GM04503 (cell line): ENCODE measurements around the gene CCDC121.
"Not testable (repeated sequence)": the region's sequence is repeated elsewhere in the genome, so short reads cannot be mapped to it uniquely, and the experiment has no call there.

Experiments
- DNase-seq: peaks from one replicate; pipeline ENCODE4 v3.0.0-alpha.2; 2012; ENCODE audit warnings: low read depth

CCDC121 gene

DNA sequence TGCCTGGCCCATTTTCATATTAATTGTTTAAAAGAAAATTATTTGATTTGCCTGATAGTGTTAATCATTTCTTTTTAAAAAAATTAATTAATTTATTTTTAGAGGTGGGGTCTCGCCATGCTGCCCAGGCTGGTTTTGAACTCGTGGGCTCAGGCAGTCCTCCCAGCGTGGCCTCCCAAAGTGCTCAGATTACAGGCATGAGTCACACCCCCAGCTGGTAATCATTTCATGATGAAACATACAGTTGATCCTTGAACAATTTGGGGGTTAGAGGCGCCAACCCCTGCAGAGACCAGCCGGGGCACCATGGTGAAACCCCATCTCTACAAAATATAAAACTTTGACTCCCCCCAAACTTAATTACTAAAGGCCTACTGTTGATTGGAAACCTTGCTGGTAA, 8.0 kb upstream of the CCDC121 start:
- no peak for DNase-seq

- no peak for DNase-seq
Observed at GRCh38 chr2:27634291-27634690, 5.5 kb upstream of the CCDC121 start.

- DNase-seq: not testable (repeated sequence)
Observed at GRCh38 chr2:27630257-27630656, 1.4 kb upstream of the CCDC121 start.

DNA sequence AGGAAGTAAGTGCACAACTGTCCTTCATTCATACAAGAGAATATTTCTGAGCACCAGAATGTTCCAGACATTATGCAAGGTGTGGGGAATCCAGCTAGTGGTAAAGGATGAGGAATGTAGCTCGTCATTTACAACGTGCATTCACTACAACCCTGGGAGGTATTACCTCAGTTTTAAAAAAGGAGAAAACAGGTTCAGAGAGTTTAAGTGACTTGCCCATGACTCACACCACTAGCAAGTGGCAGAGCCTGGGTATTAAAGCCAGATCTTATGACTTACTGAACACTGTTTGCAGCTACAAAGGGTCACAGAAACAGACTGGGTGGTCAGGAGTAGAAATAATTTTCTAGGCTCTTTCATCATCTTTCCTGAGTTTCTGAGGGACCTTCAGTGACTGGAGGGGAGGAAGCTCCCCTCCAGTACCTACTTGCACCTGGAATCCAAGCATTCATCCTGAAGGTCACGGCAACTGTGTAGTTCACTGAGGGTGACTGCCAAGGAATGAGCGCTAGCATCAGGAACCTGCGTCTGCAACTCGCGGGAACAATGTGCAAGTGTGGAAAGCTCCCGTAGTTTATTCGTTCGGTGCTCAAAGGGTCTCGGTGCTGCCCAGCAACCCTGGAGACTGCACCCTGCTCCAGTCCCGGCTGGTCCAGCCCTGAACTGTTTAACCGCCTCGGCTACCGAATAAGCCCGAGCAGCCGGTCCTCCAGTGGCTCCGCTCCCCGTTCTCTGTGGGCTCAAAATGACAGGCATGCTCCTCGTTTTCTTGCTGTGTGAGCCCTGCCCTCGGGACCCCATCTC, 647 bp downstream of the CCDC121 start:
- peak; percentile 66 for DNase-seq

GRCh38 chr2:27626921-27627320, 1.9 kb downstream of the CCDC121 start:
- not testable (repeated sequence) for DNase-seq

DNA sequence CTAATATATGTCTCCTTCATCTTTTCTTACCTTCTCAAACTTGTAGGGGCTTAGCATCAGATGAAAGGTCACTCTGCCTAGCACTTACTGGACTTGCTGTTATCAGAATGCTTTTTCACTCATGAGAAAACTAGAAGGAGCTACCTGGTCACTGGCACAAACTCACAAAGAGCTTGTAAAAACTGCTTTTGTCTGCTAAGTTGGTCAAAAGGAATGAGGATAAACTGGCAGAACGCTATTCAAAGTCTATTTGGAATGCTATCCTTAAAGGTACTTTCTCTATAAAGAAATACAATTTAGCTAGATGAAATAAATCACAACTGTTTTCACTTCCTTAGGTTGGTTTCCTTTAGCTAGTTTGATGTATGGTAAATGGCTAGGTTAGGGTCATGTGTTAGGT, 2.5 kb downstream of the CCDC121 start:
- not testable (repeated sequence) for DNase-seq

GRCh38 chr2:27624943-27625342, 3.9 kb downstream of the CCDC121 start:
- DNase-seq: no peak

GRCh38 chr2:27622921-27623384, 5.9 kb downstream of the CCDC121 start:
- DNase-seq: peak; percentile 78

DNA sequence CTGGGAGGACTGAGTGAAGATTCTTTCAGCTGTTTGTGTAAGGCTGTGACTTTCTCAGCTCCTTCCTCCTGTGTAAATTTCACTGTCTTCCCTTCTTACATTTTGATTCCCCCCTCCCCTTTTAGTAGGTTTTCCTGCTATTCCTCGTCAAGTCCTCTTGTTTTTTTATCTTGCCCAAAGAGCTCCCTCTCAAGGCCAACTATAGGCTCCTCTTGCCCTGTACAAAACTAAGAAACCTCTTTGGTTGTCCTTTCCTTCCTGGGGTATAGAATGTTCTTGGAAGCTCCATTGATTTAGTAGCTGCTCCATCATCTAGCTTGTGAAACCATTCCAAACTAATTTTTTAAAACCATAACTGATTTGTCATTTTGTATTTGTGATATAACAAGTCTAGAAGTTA, 7.3 kb downstream of the CCDC121 start:
- no peak for DNase-seq

DNA sequence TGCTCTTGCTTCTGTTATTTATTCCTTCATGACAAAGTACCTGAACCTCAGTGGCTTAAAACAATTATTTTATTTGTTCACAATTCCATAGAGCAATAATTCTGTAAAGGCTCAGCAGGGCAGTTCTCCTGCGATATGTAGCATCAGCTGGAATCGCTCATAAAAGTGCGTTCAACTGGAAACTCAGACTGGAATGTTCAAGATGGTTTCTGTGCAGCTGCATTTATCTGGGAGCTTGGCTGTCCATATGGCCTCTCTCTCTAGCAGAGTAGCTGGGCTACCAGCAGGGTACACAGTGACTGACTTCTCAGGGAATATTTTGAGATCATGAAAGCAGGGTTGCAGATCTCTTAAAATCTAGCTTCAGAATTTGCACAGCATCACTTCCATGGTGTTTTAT, 13.5 kb downstream of the CCDC121 start:
- DNase-seq: no peak

DNA sequence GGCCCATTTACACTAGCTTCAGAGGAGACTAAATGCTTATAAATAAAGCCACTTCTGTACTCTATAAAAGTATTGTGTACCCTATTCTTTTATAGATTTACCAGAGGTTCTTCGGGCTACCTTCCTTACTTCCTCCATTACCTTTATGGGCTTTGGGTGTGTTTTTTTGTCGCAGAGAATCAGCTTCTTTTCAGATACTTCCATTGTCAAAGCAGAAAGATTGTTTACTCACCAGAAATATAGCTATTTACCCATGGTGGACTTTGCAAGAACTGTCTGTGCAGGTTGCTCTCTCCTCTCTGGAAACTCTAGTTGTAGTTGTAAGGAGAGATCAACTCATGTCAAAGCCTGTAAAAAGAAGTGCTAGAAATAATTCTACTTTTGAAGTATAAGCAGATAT, 14.8 kb downstream of the CCDC121 start:
- no peak for DNase-seq

DNA sequence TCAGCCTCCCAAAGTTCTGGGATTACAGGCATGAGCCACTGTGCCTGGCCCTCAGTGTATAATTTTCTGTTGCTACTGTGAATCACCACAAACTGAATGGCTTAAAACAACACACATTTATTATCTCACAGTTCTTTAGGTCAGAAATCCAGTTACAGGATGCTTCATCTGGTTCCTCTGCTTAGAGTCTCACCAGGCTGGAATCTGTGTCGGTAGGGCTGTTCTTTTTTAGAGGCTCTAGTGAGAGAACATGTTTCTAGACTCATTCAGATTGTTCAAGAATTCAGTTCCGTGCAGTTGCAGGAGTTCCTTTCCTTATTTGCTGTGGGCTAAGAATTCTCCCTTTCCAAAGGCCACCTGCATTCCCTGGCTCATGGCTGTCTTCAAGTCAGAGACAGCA, 22.2 kb downstream of the CCDC121 start:
- DNase-seq: no peak

GRCh38 chr2:27596627-27597026, 32.2 kb downstream of the CCDC121 start:
- no peak for DNase-seq

DNA sequence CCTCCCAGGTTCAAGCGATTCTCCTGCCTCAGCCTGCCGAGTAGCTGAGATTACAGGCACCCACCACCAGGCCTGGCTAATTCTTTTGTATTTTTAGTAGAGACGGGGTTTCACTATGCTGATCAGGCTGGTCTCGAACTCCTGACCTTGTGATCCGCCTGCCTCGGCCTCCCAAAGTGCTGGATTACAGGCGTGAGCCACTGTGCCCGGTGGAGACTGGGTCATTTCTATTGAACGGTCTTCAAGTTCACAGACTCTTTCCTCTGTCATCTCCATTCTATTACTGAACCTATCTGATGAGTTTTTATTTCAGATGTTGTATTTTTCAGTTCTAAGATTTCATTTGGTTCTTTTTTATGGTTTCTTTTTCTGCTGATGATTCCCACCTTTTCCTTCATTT, 33.4 kb downstream of the CCDC121 start:
- DNase-seq: not testable (repeated sequence)

GRCh38 chr2:27594020-27594703, 34.6 kb downstream of the CCDC121 start:
- not testable (repeated sequence) for DNase-seq

DNA sequence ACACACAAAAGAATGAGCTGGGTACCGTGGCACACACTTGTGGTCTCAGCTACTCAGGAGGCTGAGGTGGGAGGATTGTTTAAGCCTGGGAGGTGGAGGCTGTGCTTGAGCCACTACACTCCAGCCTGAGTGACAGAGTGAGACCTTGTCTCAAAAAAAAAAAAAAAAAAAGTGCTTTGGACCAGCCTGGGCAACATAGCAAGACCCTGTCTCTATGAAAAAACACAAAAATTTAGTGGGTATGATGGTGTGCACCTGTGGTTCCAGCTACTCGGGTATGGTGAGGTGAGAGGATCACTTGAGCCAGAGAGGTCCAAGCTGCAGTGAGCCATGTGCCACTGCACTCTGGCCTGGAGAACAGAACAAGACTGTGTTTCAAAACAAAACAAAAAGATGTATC, 35.6 kb downstream of the CCDC121 start:
- DNase-seq: no peak

GRCh38 chr2:27591745-27592144, 37.1 kb downstream of the CCDC121 start:
- no peak for DNase-seq

DNA sequence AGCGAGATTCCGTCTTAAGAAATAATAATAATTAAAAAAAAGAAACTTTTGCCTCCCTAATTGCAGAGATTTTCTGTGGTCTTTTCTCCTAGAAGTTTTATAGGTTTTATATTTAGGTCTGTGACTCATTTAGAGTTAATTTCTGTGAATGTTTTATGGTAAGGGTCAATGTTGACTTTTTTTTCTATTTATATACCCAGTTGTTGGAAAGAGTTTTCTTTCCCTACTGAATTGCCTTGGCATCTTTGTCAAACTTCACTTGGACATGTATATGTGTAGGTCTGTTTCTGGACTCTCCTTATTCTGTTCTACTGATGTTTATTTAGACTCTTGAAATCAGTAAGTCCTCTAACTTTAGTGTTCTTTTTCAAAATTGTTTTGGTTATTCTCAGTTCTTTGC, 40.5 kb downstream of the CCDC121 start:
- no peak for DNase-seq

DNA sequence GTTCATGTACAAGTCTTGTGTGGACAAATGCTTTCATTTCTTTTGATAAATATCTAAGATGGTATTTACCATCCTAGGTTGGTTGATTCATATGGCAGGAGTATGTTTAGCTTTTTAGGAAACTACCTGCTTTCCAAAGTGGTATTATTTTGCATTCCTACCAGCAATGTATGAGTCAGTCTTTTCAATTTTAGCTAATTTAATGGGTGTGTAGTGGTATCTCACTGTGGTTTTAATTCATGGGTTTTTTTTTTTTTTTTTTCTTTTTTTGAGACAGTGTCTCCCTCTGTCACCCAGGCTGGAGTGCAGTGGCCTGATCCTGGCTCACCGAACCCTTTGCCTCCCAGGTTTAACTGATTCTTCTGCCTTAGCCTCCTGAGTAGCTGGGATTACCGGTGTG, 41.8 kb downstream of the CCDC121 start:
- DNase-seq: no peak

GRCh38 chr2:27584597-27584996, 44.2 kb downstream of the CCDC121 start:
- no peak for DNase-seq

- DNase-seq: no peak
Observed at GRCh38 chr2:27583390-27583915, 45.4 kb downstream of the CCDC121 start.

DNA sequence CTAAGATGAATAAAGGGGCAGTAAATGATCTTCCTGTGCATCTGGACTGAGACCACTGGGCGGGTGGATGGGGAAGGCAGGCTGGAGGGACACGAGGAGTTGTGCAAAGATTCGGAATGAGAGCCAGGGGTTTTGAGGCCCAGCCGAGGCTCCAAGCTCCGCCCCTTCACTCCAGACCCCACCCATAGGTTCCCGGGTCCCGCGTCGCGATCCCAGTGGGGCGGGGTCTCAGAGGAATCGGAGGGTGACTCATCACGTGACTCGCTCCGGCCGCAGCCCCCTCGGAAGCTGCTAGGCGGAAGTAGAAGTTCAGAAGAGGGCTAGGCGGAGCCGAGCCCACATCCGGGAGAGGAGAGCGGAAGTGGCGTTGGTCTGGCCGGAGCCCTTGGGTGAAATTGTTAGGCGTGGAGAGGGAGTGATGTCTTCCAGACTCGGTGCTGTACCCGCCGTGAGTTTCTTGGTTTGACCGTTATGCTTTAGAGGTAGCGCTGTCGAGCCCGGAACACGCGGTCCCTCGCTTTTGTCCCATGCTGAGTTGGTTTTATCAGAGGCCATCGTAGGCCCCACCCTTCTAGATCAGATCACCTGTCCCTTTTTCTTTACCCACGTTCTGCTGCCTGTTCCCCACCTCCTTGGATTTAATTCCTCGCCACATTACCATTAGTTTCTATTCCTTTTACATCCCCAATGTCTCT, 46.0 kb downstream of the CCDC121 start, which contains the start of gene ZNF512:
TSS of gene ZNF512 (plus strand) at position 348 of the 695 bp plus-strand sequence. CDS start at position 419, 71 bp downstream.
- peak; percentile 65 for DNase-seq
